ENCODE results near the gene IFIT1B. TPM values are rescaled to one million over a fixed set of nuclear protein-coding genes. Genes with fewer than 3 reads are reported as not detected.

The IFIT1B gene
- total and polyA plus RNA-seq, 4 experiments from 2014 or later = not detected

DNA sequence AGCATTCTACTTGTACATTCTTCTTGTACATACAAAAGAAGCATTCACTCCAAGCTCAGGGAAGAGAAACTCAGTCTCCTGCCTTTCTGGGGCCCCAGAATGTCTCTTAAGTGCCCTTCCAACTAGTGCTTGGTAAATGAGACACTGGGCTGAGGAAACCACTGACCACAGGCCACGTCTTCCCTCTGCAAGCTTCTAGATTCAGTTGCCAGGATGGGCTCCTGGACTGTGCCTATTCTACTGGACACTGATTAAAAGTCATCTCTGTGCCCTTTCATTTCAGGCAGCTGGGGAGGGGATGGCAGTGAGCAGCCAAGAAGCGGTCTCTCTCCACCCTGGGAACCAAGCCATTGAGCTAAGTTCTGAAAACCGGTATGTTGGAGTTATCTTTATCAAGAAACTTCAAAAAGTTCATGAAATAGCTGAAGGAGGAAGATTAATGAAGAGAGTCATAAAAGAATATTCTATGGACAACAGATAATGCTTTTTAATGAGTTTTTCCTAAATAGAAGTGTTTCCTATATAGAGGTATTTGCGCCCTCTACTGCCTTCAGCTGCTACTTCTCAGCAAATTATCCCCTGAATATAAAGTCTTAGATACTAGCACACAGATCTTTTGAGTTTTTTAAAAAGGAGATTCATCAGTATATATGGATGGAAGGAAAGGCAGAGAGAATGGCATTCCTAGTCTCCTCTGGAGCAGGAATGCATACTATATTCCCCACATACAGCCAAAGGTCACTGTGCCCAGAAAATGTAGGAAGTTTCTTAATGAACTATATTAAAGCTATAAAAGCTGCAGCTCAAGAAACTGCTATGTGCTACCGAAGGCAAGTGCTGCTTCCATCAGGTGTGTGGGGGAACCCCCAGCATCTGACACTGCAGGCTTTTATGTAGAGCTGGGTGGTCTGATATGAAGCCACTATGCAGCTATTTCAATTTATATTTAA is 8.4 kb upstream of the IFIT1B start:
- Histone ChIP-seq H3K4me3 (ENCODE audit: low read length in 2 of 2) (no peak overlapping the region), H3K36me3 (ENCODE audit: insufficient read depth, low read length) (no peaks in the 10 kb centered on the region), H3K27ac (ENCODE audit: low read depth, low read length) (no peak overlapping the region), H3K27me3 (ENCODE audit: insufficient read depth, low read length) (no peaks in the 10 kb centered on the region), H3K4me1 (ENCODE audit: insufficient read depth, low read length) (peaks cover 15% of the 10 kb centered on the region), H3K9me3 (ENCODE audit: control insufficient read depth in 1 of 2, low read length in 2 of 2) (no peaks in the 10 kb centered on the region)
- Mint-ChIP-seq H3K27me3 (peaks cover 2% of the 10 kb centered on the region in 2 donors), H3K27ac (no peak overlapping the region), H3K9me3 (peaks cover 0 to 6% (median 0%) of the 10 kb centered on the region in 8 donors), H3K4me1 (peaks cover 11 to 17% (median 13%) of the 10 kb centered on the region in 4 donors), H3K4me3 (no peak overlapping the region), H3K36me3 (no peaks in the 10 kb centered on the region)
- peak in 4 of 5 donors; percentile 16 to 22 (median 19) for DNase-seq
- CTCF ChIA-PET (ENCODE audit: partially characterized antibody) = interaction anchor here (0.6 to 3.6 kb wide), 30 partner anchors 9 to 193 kb away, joined by 3 to 24 read pairs (median 4); partner anchors contain the start of genes IFIT1, IFIT1B, IFIT2 and IFIT3
- intact Hi-C loops (cut with micrococcal nuclease) = loop anchor here (1.0 to 5.0 kb wide), 3 partner anchors 69 to 193 kb away; no protein-coding TSS in a partner anchor
- POLR2A ChIA-PET (ENCODE audit: partially characterized antibody) = interaction anchor here (1.6 to 1.7 kb wide), 2 partner anchors 34 to 67 kb away, joined by 5 to 9 read pairs; partner anchors contain the start of gene IFIT2

DNA sequence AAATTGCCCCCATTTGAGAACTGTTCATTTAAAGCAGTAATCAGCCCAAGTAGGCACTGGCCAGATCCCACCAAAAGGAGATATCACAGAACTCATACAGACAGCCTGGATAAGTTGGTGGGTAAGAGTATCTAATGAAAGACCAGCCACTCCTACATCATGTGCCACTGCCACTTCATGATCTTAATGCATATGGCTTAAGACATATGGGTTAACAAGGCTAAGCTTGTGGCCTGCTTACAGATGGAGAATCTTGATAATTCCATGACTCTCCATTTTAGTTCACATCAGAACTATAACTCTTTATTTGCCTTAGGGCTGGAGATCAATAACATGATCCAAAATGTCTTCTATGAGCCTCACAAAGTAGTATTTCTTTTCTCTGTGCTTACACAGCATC is 6.8 kb upstream of the IFIT1B start:
- Histone ChIP-seq H3K27ac (ENCODE audit: low read depth, low read length) (no peak overlapping the region), H3K4me3 (ENCODE audit: low read length in 2 of 2) (no peak overlapping the region), H3K9me3 (ENCODE audit: control insufficient read depth in 1 of 2, low read length in 2 of 2) (no peaks in the 10 kb centered on the region), H3K4me1 (ENCODE audit: insufficient read depth, low read length) (peaks cover 15% of the 10 kb centered on the region), H3K27me3 (ENCODE audit: insufficient read depth, low read length) (no peaks in the 10 kb centered on the region), H3K36me3 (ENCODE audit: insufficient read depth, low read length) (no peaks in the 10 kb centered on the region)
- H3K4me1 Mint-ChIP-seq = peaks cover 11 to 17% (median 11%) of the 10 kb centered on the region in 4 donors
- CTCF ChIA-PET (ENCODE audit: partially characterized antibody) = interaction anchor here (1.2 to 1.3 kb wide), 2 partner anchors 76 to 192 kb away, joined by 3 read pairs; no protein-coding TSS in a partner anchor
- H3K4me3 Mint-ChIP-seq = no peak overlapping the region
- peaks cover 0 to 1% (median 0%) of the 10 kb centered on the region in 8 donors for H3K9me3 Mint-ChIP-seq
- DNase-seq = no peak
- intact Hi-C loops (cut with micrococcal nuclease) = no loop called here
- H3K36me3 Mint-ChIP-seq = no peaks in the 10 kb centered on the region
- no peak overlapping the region for H3K27ac Mint-ChIP-seq
- POLR2A ChIA-PET (ENCODE audit: partially characterized antibody) = no interaction called here
- peaks cover 2% of the 10 kb centered on the region in 2 donors for H3K27me3 Mint-ChIP-seq

DNA sequence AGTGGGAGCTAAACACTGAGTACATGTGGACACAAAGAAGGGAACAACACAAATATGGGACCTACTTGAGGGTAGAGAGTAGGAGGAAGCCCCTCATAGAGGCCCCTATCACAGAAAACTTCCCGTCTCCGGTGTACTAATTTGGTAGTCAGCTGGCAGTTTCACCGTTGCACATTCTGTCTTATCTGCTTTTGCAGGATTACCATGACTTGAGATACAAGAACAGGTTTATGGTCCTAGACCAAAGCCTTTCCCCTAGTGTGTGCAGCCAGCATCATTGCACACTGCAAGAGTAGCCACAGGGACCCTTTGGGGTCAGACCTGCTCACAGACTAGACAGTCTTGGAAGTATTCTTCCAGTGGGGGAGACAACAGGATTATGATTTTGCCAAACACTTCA is 5.9 kb upstream of the IFIT1B start:
- Histone ChIP-seq H3K4me1 (ENCODE audit: insufficient read depth, low read length) (peaks cover 15% of the 10 kb centered on the region), H3K27ac (ENCODE audit: low read depth, low read length) (no peak overlapping the region), H3K27me3 (ENCODE audit: insufficient read depth, low read length) (no peaks in the 10 kb centered on the region), H3K9me3 (ENCODE audit: control insufficient read depth in 1 of 2, low read length in 2 of 2) (no peaks in the 10 kb centered on the region), H3K36me3 (ENCODE audit: insufficient read depth, low read length) (no peaks in the 10 kb centered on the region), H3K4me3 (ENCODE audit: low read length in 2 of 2) (no peak overlapping the region)
- intact Hi-C loops (cut with micrococcal nuclease) = no loop called here
- H3K4me3 Mint-ChIP-seq = no peak overlapping the region
- POLR2A ChIA-PET (ENCODE audit: partially characterized antibody) = no interaction called here
- no peaks in the 10 kb centered on the region for H3K9me3 Mint-ChIP-seq
- no peak for DNase-seq
- H3K4me1 Mint-ChIP-seq = peaks cover 9 to 14% (median 11%) of the 10 kb centered on the region in 4 donors
- no peak overlapping the region for H3K27ac Mint-ChIP-seq
- CTCF ChIA-PET (ENCODE audit: partially characterized antibody) = interaction anchor here (1.1 to 1.2 kb wide), 2 partner anchors 18 to 77 kb away, joined by 3 read pairs; no protein-coding TSS in a partner anchor
- H3K27me3 Mint-ChIP-seq = peaks cover 2% of the 10 kb centered on the region in 2 donors
- H3K36me3 Mint-ChIP-seq = no peaks in the 10 kb centered on the region

DNA sequence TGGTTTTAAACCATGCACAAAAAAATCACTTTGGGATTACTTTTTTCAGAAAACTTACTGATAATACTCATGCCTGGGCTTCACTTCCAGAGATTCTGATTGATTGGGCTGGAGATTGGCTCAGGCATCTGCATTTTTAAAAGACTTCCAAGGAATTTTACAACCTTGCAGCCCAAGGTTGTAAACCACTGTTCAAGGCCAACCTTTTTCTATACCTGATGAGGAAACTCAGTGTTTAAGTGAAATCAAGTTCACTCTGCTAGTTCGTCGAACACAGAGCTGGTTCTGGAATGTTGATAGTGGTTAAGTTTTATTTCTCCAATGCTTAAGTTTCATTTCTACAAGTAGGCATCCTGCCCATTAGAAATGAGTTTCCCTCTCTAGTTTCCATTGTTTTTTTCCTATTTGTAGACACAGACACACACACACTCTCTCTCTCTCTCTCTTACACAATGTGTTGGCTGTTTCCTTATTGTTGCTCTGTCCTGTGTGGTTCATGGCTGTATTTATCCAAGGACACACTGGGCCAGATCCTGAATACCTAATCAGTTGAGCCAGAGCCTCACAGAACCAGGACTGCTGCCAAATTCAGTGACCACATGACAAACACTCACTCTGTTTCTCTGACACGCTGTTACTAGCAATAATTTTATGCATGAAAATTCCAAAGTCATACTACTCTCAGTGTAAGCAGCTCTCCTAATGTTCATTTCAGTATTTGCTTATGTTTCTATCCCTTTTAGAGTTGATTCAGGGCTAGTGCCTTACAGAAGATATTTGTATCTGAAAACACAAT is 3.7 kb upstream of the IFIT1B start:
- H3K27ac Mint-ChIP-seq = no peak overlapping the region
- H3K4me1 ChIP-seq (ENCODE audit: insufficient read depth, low read length) = peaks cover 4% of the 10 kb centered on the region
- no peak for DNase-seq
- ChIA-PET POLR2A (ENCODE audit: partially characterized antibody) (no interaction called here), CTCF (ENCODE audit: partially characterized antibody) (interaction anchor here (0.6 kb wide), 1 partner anchor 13 kb away, joined by 3 read pairs; no protein-coding TSS in a partner anchor)
- H3K27me3 Mint-ChIP-seq = peaks cover 2% of the 10 kb centered on the region in 2 donors
- H3K27me3 ChIP-seq (ENCODE audit: insufficient read depth, low read length) = no peaks in the 10 kb centered on the region
- no peak overlapping the region for H3K4me3 ChIP-seq (ENCODE audit: low read length in 2 of 2)
- intact Hi-C loops (cut with micrococcal nuclease) = no loop called here
- H3K9me3 ChIP-seq (ENCODE audit: control insufficient read depth in 1 of 2, low read length in 2 of 2) = no peaks in the 10 kb centered on the region
- no peaks in the 10 kb centered on the region for H3K9me3 Mint-ChIP-seq
- H3K4me3 Mint-ChIP-seq = no peak overlapping the region
- no peak overlapping the region for H3K27ac ChIP-seq (ENCODE audit: low read depth, low read length)
- H3K36me3 ChIP-seq (ENCODE audit: insufficient read depth, low read length) = no peaks in the 10 kb centered on the region
- no peaks in the 10 kb centered on the region for H3K36me3 Mint-ChIP-seq
- H3K4me1 Mint-ChIP-seq = peaks cover 0 to 2% (median under 1%) of the 10 kb centered on the region in 4 donors

DNA sequence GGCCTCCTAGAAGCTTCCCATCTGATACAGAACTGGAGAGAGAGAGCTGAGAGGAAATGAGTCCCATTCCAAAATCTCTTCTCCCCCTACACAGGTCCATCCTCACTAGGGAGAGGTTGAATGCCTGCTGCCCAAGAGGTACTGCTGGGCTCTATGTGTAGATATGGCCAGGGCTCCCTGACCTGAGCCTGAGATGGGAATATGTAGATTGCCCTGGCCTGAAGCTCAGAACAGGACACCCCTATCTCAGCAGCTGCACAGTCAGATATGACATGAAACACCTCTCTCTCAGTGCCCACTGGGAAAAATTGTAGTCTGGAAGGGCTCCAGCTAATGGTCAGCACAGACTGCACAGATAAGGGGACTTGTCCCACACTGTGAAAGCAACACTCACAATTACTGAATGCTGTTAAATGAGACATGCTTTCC is 3.1 kb upstream of the IFIT1B start:
- Mint-ChIP-seq H3K9me3 (no peaks in the 10 kb centered on the region), H3K4me3 (no peak overlapping the region), H3K36me3 (no peaks in the 10 kb centered on the region), H3K27ac (no peak overlapping the region), H3K27me3 (peaks cover 0 to 2% of the 10 kb centered on the region in 2 donors), H3K4me1 (no peaks in the 10 kb centered on the region)
- Histone ChIP-seq H3K4me1 (ENCODE audit: insufficient read depth, low read length) (no peaks in the 10 kb centered on the region), H3K9me3 (ENCODE audit: control insufficient read depth in 1 of 2, low read length in 2 of 2) (no peaks in the 10 kb centered on the region), H3K27ac (ENCODE audit: low read depth, low read length) (no peak overlapping the region), H3K27me3 (ENCODE audit: insufficient read depth, low read length) (no peaks in the 10 kb centered on the region), H3K4me3 (ENCODE audit: low read length in 2 of 2) (no peak overlapping the region), H3K36me3 (ENCODE audit: insufficient read depth, low read length) (no peaks in the 10 kb centered on the region)
- no peak for DNase-seq
- POLR2A ChIA-PET (ENCODE audit: partially characterized antibody) = no interaction called here
- CTCF ChIA-PET (ENCODE audit: partially characterized antibody) = interaction anchor here (0.6 kb wide), 1 partner anchor 12 kb away, joined by 4 read pairs; no protein-coding TSS in a partner anchor
- intact Hi-C loops (cut with micrococcal nuclease) = no loop called here

DNA sequence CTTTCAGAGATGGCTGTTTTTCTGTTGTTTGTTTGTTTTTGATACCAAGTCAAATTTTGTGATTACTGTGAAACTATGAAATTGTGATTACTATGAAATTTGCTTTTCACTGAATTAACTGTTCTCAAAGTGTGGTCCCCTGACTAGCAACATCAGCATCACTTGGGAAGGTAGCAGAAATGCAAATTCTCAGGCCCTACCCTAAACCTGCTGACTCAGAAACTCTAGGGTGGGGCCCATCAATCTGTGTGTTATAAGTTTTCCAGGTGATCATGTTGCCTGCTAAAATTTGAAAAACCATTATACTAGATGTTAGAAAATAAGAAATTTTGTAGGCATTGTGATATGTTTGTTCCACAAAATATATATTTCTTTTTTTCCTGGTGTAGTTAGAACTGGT is 1.2 kb downstream of the IFIT1B start:
- no peaks in the 10 kb centered on the region for H3K9me3 Mint-ChIP-seq
- DNase-seq = no peak
- no peak overlapping the region for H3K27ac Mint-ChIP-seq
- no peaks in the 10 kb centered on the region for H3K4me1 Mint-ChIP-seq
- H3K4me3 ChIP-seq (ENCODE audit: low read length in 2 of 2) = no peak overlapping the region
- H3K27me3 ChIP-seq (ENCODE audit: insufficient read depth, low read length) = no peaks in the 10 kb centered on the region
- H3K27me3 Mint-ChIP-seq = no peaks in the 10 kb centered on the region
- no peaks in the 10 kb centered on the region for H3K4me1 ChIP-seq (ENCODE audit: insufficient read depth, low read length)
- H3K27ac ChIP-seq (ENCODE audit: low read depth, low read length) = no peak overlapping the region
- no peaks in the 10 kb centered on the region for H3K9me3 ChIP-seq (ENCODE audit: control insufficient read depth in 1 of 2, low read length in 2 of 2)
- no peaks in the 10 kb centered on the region for H3K36me3 Mint-ChIP-seq
- intact Hi-C loops (cut with micrococcal nuclease) = no loop called here
- no peak overlapping the region for H3K4me3 Mint-ChIP-seq
- ChIA-PET CTCF (ENCODE audit: partially characterized antibody) (interaction anchor here (1.5 kb wide), 1 partner anchor 10 kb away, joined by 6 read pairs; no protein-coding TSS in a partner anchor), POLR2A (ENCODE audit: partially characterized antibody) (no interaction called here)
- H3K36me3 ChIP-seq (ENCODE audit: insufficient read depth, low read length) = no peaks in the 10 kb centered on the region

DNA sequence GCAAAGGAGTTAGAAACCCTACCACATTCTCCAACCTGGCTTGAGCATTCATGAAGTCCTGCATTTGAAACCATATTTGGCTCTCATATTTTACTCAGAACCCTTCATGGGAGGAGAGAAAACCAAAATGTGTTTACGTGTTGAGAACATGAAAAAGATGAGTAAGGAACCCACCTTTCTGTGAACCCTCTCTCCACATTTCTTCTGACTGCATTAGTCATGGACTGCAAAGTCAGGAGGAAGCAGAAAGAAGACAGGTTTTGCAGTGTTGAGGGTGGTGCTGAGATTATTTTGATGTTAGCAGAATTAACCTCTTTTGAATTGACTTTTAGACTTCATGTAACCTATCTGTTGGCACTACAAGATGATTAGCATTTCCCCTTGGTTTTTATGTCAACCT is 4.9 kb downstream of the IFIT1B start:
- Histone ChIP-seq H3K4me3 (ENCODE audit: low read length in 2 of 2) (no peak overlapping the region), H3K36me3 (ENCODE audit: insufficient read depth, low read length) (no peaks in the 10 kb centered on the region), H3K27ac (ENCODE audit: low read depth, low read length) (no peak overlapping the region), H3K27me3 (ENCODE audit: insufficient read depth, low read length) (no peaks in the 10 kb centered on the region), H3K4me1 (ENCODE audit: insufficient read depth, low read length) (no peaks in the 10 kb centered on the region), H3K9me3 (ENCODE audit: control insufficient read depth in 1 of 2, low read length in 2 of 2) (no peaks in the 10 kb centered on the region)
- no peak for DNase-seq
- Mint-ChIP-seq H3K36me3 (no peaks in the 10 kb centered on the region), H3K27me3 (no peaks in the 10 kb centered on the region), H3K4me1 (no peaks in the 10 kb centered on the region), H3K9me3 (peaks cover 0 to 2% (median 0%) of the 10 kb centered on the region in 8 donors), H3K4me3 (no peak overlapping the region), H3K27ac (no peak overlapping the region)
- ChIA-PET CTCF (ENCODE audit: partially characterized antibody) (no interaction called here), POLR2A (ENCODE audit: partially characterized antibody) (no interaction called here)
- intact Hi-C loops (cut with micrococcal nuclease) = no loop called here
